Brain microvascular endothelial cell (primary cell): Measurements from ENCODE around the gene SH3GL3.

Experiments used
- DNase-seq: peaks from one replicate; pipeline ENCODE4 v3.0.0-alpha.2; 2020
- H3K27ac ChIP-seq: fragments of 250-450 bp; sonication (Bioruptor Pico); 2 replicates; pipeline ENCODE4 v1.5.1; 2020; ENCODE audit warnings: mild to moderate bottlenecking, moderate library complexity
- H3K27me3 ChIP-seq: fragments of 250-450 bp; sonication (Bioruptor Pico); replicated peaks from 2 replicates; pipeline ENCODE4 v1.5.1; 2020; ENCODE audit warnings: mild to moderate bottlenecking
- H3K36me3 ChIP-seq: fragments of 250-450 bp; sonication (Bioruptor Pico); replicated peaks from 2 replicates; pipeline ENCODE4 v1.5.1; 2020; ENCODE audit warnings: mild to moderate bottlenecking
- H3K4me3 ChIP-seq: 2 replicates; pipeline ENCODE4 v1.5.1; 2011; ENCODE audit warnings: low read depth, mild to moderate bottlenecking, control low read depth, low read length, moderate library complexity
- CTCF ChIP-seq: IDR thresholded peaks from 2 replicates; pipeline ENCODE4 v1.5.1; 2011; ENCODE audit warnings: low read depth, mild to moderate bottlenecking, moderate library complexity, low read length, control low read depth, inconsistent platforms; ENCODE audit errors: missing control alignments
- in situ Hi-C: cut with HindIII; loops from 2 replicates; pipeline ENCODE4 v1.10.0; 2017; ENCODE audit warnings: low sequenced_read_pairs, low pct_ligation_motif_present

The SH3GL3 gene

GRCh38 chr15:83496766-83497165 is 49.6 kb downstream of the SH3GL3 start:
- in situ Hi-C loops = no loop called here
- no peaks in the 10 kb centered on the region for H3K27me3 ChIP-seq
- no peak overlapping the region for H3K27ac ChIP-seq
- H3K36me3 ChIP-seq = no peaks in the 10 kb centered on the region
- H3K4me3 ChIP-seq = no peak overlapping the region
- TF ChIP-seq CTCF = no peak
- no peak for DNase-seq

- Histone ChIP-seq H3K4me3 (no peak overlapping the region), H3K36me3 (no peaks in the 10 kb centered on the region), H3K27me3 (no peaks in the 10 kb centered on the region), H3K27ac (no peak overlapping the region)
- no peak for DNase-seq
- in situ Hi-C loops = no loop called here
- TF ChIP-seq CTCF = no peak
Observed at GRCh38 chr15:83498374-83498773, 51.2 kb downstream of the SH3GL3 start.

- DNase-seq = no peak
- no peaks in the 10 kb centered on the region for H3K27me3 ChIP-seq
- no peaks in the 10 kb centered on the region for H3K36me3 ChIP-seq
- no peak overlapping the region for H3K4me3 ChIP-seq
- H3K27ac ChIP-seq = no peak overlapping the region
- no peak for TF ChIP-seq CTCF
- in situ Hi-C loops = no loop called here
Observed at GRCh38 chr15:83498801-83499200, 51.7 kb downstream of the SH3GL3 start.

DNA sequence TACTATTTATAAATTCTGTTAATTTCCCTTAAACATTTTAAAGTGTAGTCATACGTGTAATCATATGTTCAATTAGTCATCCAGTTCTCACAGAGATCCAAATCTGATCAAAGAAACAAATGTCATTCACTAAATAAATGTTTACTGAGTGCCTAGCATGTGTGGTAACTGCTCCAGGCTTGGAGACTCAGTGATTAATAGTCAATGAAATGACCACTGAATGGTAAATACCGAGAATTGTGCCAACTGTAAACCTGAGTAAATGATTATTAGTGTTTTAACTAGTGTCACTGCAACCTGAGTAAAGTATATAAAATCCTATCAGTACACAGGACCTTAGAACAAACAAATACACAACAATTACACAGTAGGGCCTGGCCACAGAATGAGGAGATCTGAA is 52.3 kb downstream of the SH3GL3 start:
- TF ChIP-seq CTCF = no peak

DNA sequence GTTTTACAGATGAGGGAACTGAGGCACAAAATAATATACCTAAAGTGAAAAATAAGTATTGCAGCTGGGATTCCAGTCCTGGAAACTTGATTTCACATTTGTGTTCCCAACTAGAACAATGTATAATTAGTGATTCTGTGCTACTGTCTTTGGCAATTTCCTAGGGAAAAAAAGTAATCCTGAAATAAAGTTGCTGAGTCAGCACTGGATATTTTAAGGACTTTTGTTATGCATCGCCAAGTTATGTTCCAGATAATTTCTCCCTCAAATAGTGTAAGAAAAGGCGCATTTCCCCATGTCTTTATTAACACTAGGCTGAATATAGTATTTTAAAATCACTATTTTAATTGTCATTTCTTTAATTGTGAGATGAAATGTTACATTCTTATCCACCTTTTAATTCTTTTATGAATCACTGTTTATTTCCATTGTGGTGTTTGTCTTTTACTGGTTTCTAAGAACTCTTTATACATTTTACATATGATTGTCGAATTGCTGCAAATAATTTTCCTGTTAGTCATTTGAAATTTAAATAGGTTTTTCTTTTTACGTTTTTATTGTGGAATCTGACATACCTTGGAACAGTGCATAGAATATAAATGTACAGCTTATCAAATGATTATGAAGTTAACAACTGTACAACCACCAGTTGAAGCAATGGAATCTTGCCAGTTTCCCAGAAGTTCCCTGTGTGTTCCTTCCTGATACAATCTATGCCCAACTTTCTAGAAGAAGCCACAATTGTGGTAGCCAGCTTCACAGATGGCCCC is 56.6 kb downstream of the SH3GL3 start:
- Histone ChIP-seq H3K27ac (no peak overlapping the region), H3K36me3 (no peaks in the 10 kb centered on the region), H3K4me3 (no peak overlapping the region), H3K27me3 (no peaks in the 10 kb centered on the region)
- in situ Hi-C loops = no loop called here
- no peak for DNase-seq
- no peak for TF ChIP-seq CTCF

More for the DNA sequence above, 52.3 kb downstream of the SH3GL3 start:
- Histone ChIP-seq H3K27ac (no peak overlapping the region), H3K27me3 (no peaks in the 10 kb centered on the region), H3K36me3 (no peaks in the 10 kb centered on the region), H3K4me3 (no peak overlapping the region)
- in situ Hi-C loops = no loop called here
- DNase-seq = no peak

DNA sequence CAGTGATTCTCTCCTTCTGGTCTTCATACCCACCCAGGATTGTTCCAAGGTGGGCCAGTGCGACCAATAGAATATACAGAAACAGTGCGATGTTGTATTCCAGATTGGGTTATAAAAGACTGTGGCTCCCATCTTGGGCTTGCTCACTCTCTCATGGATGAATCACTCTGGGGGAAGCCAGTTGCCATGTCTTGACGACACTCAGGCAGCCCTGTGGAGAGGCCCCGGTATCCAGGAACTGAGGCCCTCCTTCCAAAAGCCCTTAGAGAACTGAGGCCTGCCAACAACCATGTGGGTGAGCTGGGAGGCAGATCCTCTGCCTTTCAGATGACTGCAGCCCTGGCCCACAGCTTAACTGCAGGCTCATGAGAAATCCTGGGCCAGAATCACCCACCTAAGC is 57.2 kb downstream of the SH3GL3 start:
- no peaks in the 10 kb centered on the region for H3K36me3 ChIP-seq
- no peak overlapping the region for H3K27ac ChIP-seq
- in situ Hi-C loops = no loop called here
- no peak for DNase-seq
- no peak overlapping the region for H3K4me3 ChIP-seq
- no peaks in the 10 kb centered on the region for H3K27me3 ChIP-seq
- TF ChIP-seq CTCF = no peak
